D341Med (cell line): Measurements from ENCODE around the gene KIF14.
"Not testable (repeated sequence)": the region's sequence is repeated elsewhere in the genome, so short reads cannot be mapped to it uniquely, and the experiment has no call there.

Experiments used
- DNase-seq: peaks from one replicate; pipeline ENCODE4 v3.0.0; 2012; ENCODE audit warnings: low spot score

The KIF14 gene

GRCh38 chr1:200546577-200546976, 74.0 kb downstream of the KIF14 start:
- no peak for DNase-seq

- DNase-seq, result no peak
Measured at GRCh38 chr1:200542162-200542561, 78.4 kb downstream of the KIF14 start.

- no peak for DNase-seq
Measured at GRCh38 chr1:200540281-200540680, 80.3 kb downstream of the KIF14 start.

GRCh38 chr1:200538179-200538578, 82.4 kb downstream of the KIF14 start:
- DNase-seq, result no peak

- DNase-seq, result peak; percentile 82
Measured at GRCh38 chr1:200535605-200536004, 84.9 kb downstream of the KIF14 start.

GRCh38 chr1:200530623-200531261, 89.8 kb downstream of the KIF14 start:
- DNase-seq, result no peak

- no peak for DNase-seq
Measured at GRCh38 chr1:200528858-200529606, 91.5 kb downstream of the KIF14 start.

- no peak for DNase-seq
Measured at GRCh38 chr1:200527670-200528069, 92.9 kb downstream of the KIF14 start.

- no peak for DNase-seq
Measured at GRCh38 chr1:200526709-200527612, 93.6 kb downstream of the KIF14 start.

- DNase-seq, result no peak
Measured at GRCh38 chr1:200525090-200525987, 95.2 kb downstream of the KIF14 start.

- DNase-seq, result not testable (repeated sequence)
Measured at GRCh38 chr1:200524551-200524950, 96.0 kb downstream of the KIF14 start.

GRCh38 chr1:200524092-200524491, 96.5 kb downstream of the KIF14 start:
- no peak for DNase-seq

- DNase-seq, result no peak
Measured at GRCh38 chr1:200520735-200521134, 99.8 kb downstream of the KIF14 start.

- DNase-seq, result no peak
Measured at GRCh38 chr1:200518524-200518923, 102.0 kb downstream of the KIF14 start.

- DNase-seq, result no peak
Measured at GRCh38 chr1:200512191-200512590, 108.4 kb downstream of the KIF14 start.

GRCh38 chr1:200510228-200510623, 110.3 kb downstream of the KIF14 start:
- peak; percentile 83 for DNase-seq

- no peak for DNase-seq
Measured at GRCh38 chr1:200506471-200506870, 114.1 kb downstream of the KIF14 start.

GRCh38 chr1:200505257-200505656, 115.3 kb downstream of the KIF14 start:
- DNase-seq, result no peak
